HepG2 (cell line): Measurements from ENCODE around the gene GJC2. TPM values are rescaled to one million over a fixed set of nuclear protein-coding genes. Genes with fewer than 3 reads are reported as not detected.

Source experiments
- ATAC-seq: fragments of 200-7000 bp; cut with Tn5 transposase; 3 replicates; pipeline ENCODE4 v1.9.1; 2020; ENCODE audit warnings: mild to moderate bottlenecking, moderate library complexity
- BruUV-seq: library from RNA; stranded (reverse); fragments of 400-500 nt; replicated peaks from 2 replicates; lab custom pipeline; 2021; lab: Mats Ljungman, UMichigan
- CTCF ChIA-PET: fragments of 300-600 bp; formaldehyde crosslinking; extraction: SDS; loops from one replicate; lab custom pipeline; 2021; ENCODE audit warnings: low total read pairs, inconsistent platforms, low intra/inter-chr PET ratio; lab: Yijun Ruan, JAX
- POLR2A ChIA-PET: fragments of 350-600 bp; sonication (Branson Sonifier 250); formaldehyde crosslinking; loops from one replicate; lab custom pipeline; 2020; ENCODE audit warnings: antibody characterized with exemption, inconsistent platforms; lab: Yijun Ruan, JAX
- DNase-seq: peaks from one replicate; pipeline ENCODE4 v3.0.0-alpha.2; 2015; ENCODE audit warnings: low spot score
- FAIRE-seq: peaks from 3 replicates; lab custom pipeline; 2011; peaks lifted over from hg19 to GRCh38; lab: Jason Lieb, UNC
- H2AFZ ChIP-seq: one replicate; pipeline ENCODE4 v1.6.1; 2011; ENCODE audit warnings: low read length, inconsistent platforms
- H3K27ac ChIP-seq: fragments of 300-600 bp; 3 replicates; pipeline ENCODE4 v1.8.0; 2011; ENCODE audit warnings: mixed run types, mild to moderate bottlenecking, mixed read lengths, low read length, inconsistent platforms; ENCODE audit not compliant: insufficient read depth; ENCODE audit errors: extremely low read length
- H3K27me3 ChIP-seq, 2 experiments: fragments of 200-600 bp in 1 of 2; 2 replicates in 1 of 2; 3 replicates in 1 of 2; pipeline versions ENCODE4 v1.6.0 to v1.8.0; 2011; ENCODE audit warnings: low read length in 2 of 2, mild to moderate bottlenecking in 2 of 2, moderate library complexity in 2 of 2, inconsistent platforms in 1 of 2; ENCODE audit not compliant: insufficient read depth in 2 of 2, control insufficient read depth in 1 of 2
- H3K36me3 ChIP-seq, 2 experiments: fragments of 200-600 bp in 1 of 2; replicated peaks in 1 of 2; 2 replicates in 1 of 2; 3 replicates in 1 of 2; pipeline versions ENCODE4 v1.5.1 to v1.8.0; 2011; ENCODE audit warnings: low read length in 2 of 2, inconsistent platforms in 1 of 2; ENCODE audit not compliant: insufficient read depth in 2 of 2, control insufficient read depth in 1 of 2
- H3K4me1 ChIP-seq: 2 replicates; pipeline ENCODE4 v1.5.1; 2012; ENCODE audit warnings: low read length, inconsistent platforms; ENCODE audit not compliant: insufficient read depth
- H3K4me2 ChIP-seq: 2 replicates; pipeline ENCODE4 v1.6.0; 2011; ENCODE audit warnings: low read depth, low read length, inconsistent platforms
- H3K4me3 ChIP-seq, 3 experiments: fragments of 200-600 bp in 1 of 3; sonication (generic), shearing (Covaris generic) in 1 of 3; replicated peaks in 1 of 3; 2 replicates each; pipeline ENCODE4 v1.5.1; 2011 to 2016; ENCODE audit warnings: low read length in 3 of 3, inconsistent platforms in 2 of 3, low read depth in 2 of 3, mild to moderate bottlenecking in 2 of 3, control low read depth in 1 of 3, mixed read lengths in 1 of 3; ENCODE audit not compliant: insufficient read depth in 1 of 3
- H3K79me2 ChIP-seq: one replicate; pipeline ENCODE4 v1.6.1; 2011; ENCODE audit warnings: low read length, inconsistent platforms; ENCODE audit not compliant: insufficient read depth
- H3K9ac ChIP-seq: 2 replicates; pipeline ENCODE4 v1.6.0; 2011; ENCODE audit warnings: mild to moderate bottlenecking, low read depth, low read length, inconsistent platforms; ENCODE audit not compliant: insufficient read depth
- H3K9me3 ChIP-seq: 2 replicates; pipeline ENCODE4 v1.5.1; 2012; ENCODE audit warnings: mild to moderate bottlenecking, low read length
- H4K20me1 ChIP-seq: 2 replicates; pipeline ENCODE4 v1.6.0; 2011; ENCODE audit warnings: inconsistent platforms, mild to moderate bottlenecking, low read length, moderate library complexity; ENCODE audit not compliant: insufficient read depth
- AGO2 ChIP-seq: fragments of 200-400 bp; formaldehyde crosslinking; optimal IDR thresholded peaks from 2 replicates; pipeline ENCODE3; 2017; ENCODE audit warnings: mild to moderate bottlenecking, low read depth, low read length, moderate library complexity
- CC2D1A ChIP-seq: sonication (generic); formaldehyde crosslinking; IDR thresholded peaks from 2 replicates; pipeline ENCODE4 v1.8.1; 2023; ENCODE audit warnings: mild to moderate bottlenecking, missing genetic modification reagents
- HNF1A ChIP-seq, 2 experiments: sonication (generic) in 1 of 2; formaldehyde crosslinking in 1 of 2; IDR thresholded peaks; 2 replicates each; pipeline versions ENCODE4 v1.4.0 to v1.6.1; 2016 to 2020; ENCODE audit warnings: borderline replicate concordance in 1 of 2, low read depth in 1 of 2, mild to moderate bottlenecking in 1 of 2, missing genetic modification reagents in 1 of 2
- HNRNPUL1 ChIP-seq: fragments of 200-400 bp; formaldehyde crosslinking; IDR thresholded peaks from 2 replicates; pipeline ENCODE4 v1.6.1; 2017; ENCODE audit warnings: low read depth, mild to moderate bottlenecking, low read length, moderate library complexity
- HOXA7 ChIP-seq: sonication (generic); formaldehyde crosslinking; IDR thresholded peaks from 2 replicates; pipeline ENCODE4 v1.8.1; 2022; ENCODE audit warnings: mild to moderate bottlenecking, missing genetic modification reagents, moderate library complexity
- USF2 ChIP-seq, 2 experiments: sonication (generic) in 1 of 2; formaldehyde crosslinking in 1 of 2; IDR thresholded peaks; 2 replicates each; pipeline versions ENCODE4 v1.5.1 to v1.6.1; 2011 to 2020; ENCODE audit warnings: borderline replicate concordance in 1 of 2, low read depth in 1 of 2, low read length in 1 of 2, mild to moderate bottlenecking in 1 of 2, missing genetic modification reagents in 1 of 2, moderate library complexity in 1 of 2
- ZBTB3 ChIP-seq: sonication (generic); formaldehyde crosslinking; IDR thresholded peaks from 2 replicates; pipeline ENCODE4 v1.4.0; 2020; ENCODE audit warnings: low read depth, mild to moderate bottlenecking, moderate library complexity, missing genetic modification reagents, borderline replicate concordance
- ZFP41 ChIP-seq: sonication (generic); formaldehyde crosslinking; IDR thresholded peaks from 2 replicates; pipeline ENCODE4 v1.4.0; 2020; ENCODE audit warnings: mild to moderate bottlenecking, missing genetic modification reagents, borderline replicate concordance
- ZFX ChIP-seq: sonication (generic); formaldehyde crosslinking; IDR thresholded peaks from 2 replicates; pipeline ENCODE4 v1.4.0; 2020; ENCODE audit warnings: mild to moderate bottlenecking, low read depth, missing genetic modification reagents, moderate library complexity
- ZNF878 ChIP-seq: sonication (generic); formaldehyde crosslinking; IDR thresholded peaks from 2 replicates; pipeline ENCODE4 v1.8.1; 2023; ENCODE audit warnings: mild to moderate bottlenecking, missing genetic modification reagents, moderate library complexity
- WGBS: methylation state at CpG from one replicate; pipeline ENCODE4 v1.1.6; 2017; ENCODE audit warnings: low lambda C conversion rate; 5-methylcytosine and 5-hydroxymethylcytosine counted together
- in situ Hi-C: cut with HindIII; loops from 2 replicates; pipeline ENCODE4 v1.10.0; 2017; ENCODE audit warnings: low pct_unique_long_range_greater_than_20kb; ENCODE audit not compliant: extremely low pct_ligation_motif_present
- intact Hi-C: fragments of 100-400 bp; cut with micrococcal nuclease; formaldehyde crosslinking; loops from one replicate; pipeline ENCODE4 v1.10.0; 2022; ENCODE audit not compliant: unreplicated experiment
- polyA plus RNA-seq, 8 experiments: library from polyadenylated mRNA; depleted of rRNA in 3 of 8; stranded (reverse) in 7 of 8; unstranded in 1 of 8; fragments of >200 nt; fragmentation: Illumina TruSeq in 4 of 8; extraction: Trizol in 4 of 8; gene quantifications; 2 replicates each; pipeline versions ENCODE4 v1.2.1 to v1.2.3, GENCODE V29; 2011 to 2016; ENCODE audit warnings: low read depth in 4 of 8, missing spikeins in 1 of 8, mixed read lengths in 1 of 8; ENCODE audit not compliant: insufficient read depth in 1 of 8
- total RNA-seq, 5 experiments: library from RNA; depleted of rRNA; stranded (reverse); fragments of >200 nt; fragmentation: Illumina TruSeq; extraction: Trizol; gene quantifications; 2 replicates each; pipeline ENCODE4 v1.2.3, GENCODE V29; 2016; ENCODE audit warnings: low read depth in 1 of 5

Gene GJC2
- total and polyA plus RNA-seq, 2 of the 13 experiments (the other 11 are each of a cell fraction or from before 2014, with no cell fraction given), result 1.6 to 3.8 TPM

- no peak for TF ChIP-seq HNF1A (IDR thresholded peaks at IDR 0.05; ENCODE audit: low read depth)
- TF ChIP-seq HNF1A (CRISPR knock-in tag; IDR thresholded peaks at IDR 0.05; ENCODE audit: borderline replicate concordance), result no peak
- TF ChIP-seq ZBTB3, result no peak
- no peak for TF ChIP-seq ZNF878 (CRISPR knock-in tag)
These were observed 6.8 kb downstream of the GJC2 start (continued) for GRCh38 chr1:228156515-228156881.

GRCh38 chr1:228156941-228157728 lies 7.4 kb downstream of the GJC2 start:
- H3K4me2 ChIP-seq, result no peak overlapping the region
- no peak overlapping the region for H2AFZ ChIP-seq
- no peaks in the 10 kb centered on the region for H3K79me2 ChIP-seq
- H3K4me1 ChIP-seq, result peaks cover 28% of the 10 kb centered on the region
- ATAC-seq (no peak), FAIRE-seq (no peak), DNase-seq (no peak)
- H3K36me3 ChIP-seq, result no peaks in the 10 kb centered on the region
- H3K27me3 ChIP-seq, result no peaks in the 10 kb centered on the region; a peak in 1 of 5 replicates
- H3K9ac ChIP-seq, result no peak overlapping the region
- no TSS peak for BruUV-seq
- no peak overlapping the region for H3K4me3 ChIP-seq
- in situ Hi-C loops, result no loop called here
- ChIA-PET CTCF (no interaction called here), POLR2A (interaction anchor here (1.4 kb wide), 1 partner anchor 8 kb away, joined by 8 read pairs; the partner anchor contains the start of gene IBA57)
- H3K9me3 ChIP-seq, result no peaks in the 10 kb centered on the region
- peaks cover 3% of the 10 kb centered on the region; the same call in 1 of the 2 replicates for H4K20me1 ChIP-seq
- WGBS, result 52% methylated on average over 5 of the region's 24 CpGs
- H3K27ac ChIP-seq, result no peak overlapping the region
- intact Hi-C loops, result no loop called here
- no peak for TF ChIP-seq USF2 (IDR thresholded peaks at IDR 0.05; ENCODE audit: low read depth, low read length)
- no peak for TF ChIP-seq USF2 (CRISPR knock-in tag; IDR thresholded peaks at IDR 0.05; ENCODE audit: borderline replicate concordance)
- no peak for TF ChIP-seq HOXA7 (CRISPR knock-in tag)
- TF ChIP-seq HNRNPUL1, result no peak
- no peak for TF ChIP-seq ZFX (CRISPR knock-in tag)
- peak; percentile 65 for TF ChIP-seq AGO2
- no peak for TF ChIP-seq CC2D1A (CRISPR knock-in tag)
- no peak for TF ChIP-seq ZFP41
